ENCODE results near the gene NLRC4. TPM values are rescaled to one million over a fixed set of nuclear protein-coding genes. Genes with fewer than 3 reads are reported as not detected.

Gene NLRC4
- total and polyA plus RNA-seq, 9 of the 15 experiments (the other 6 are each of a cell fraction or from before 2014, with no cell fraction given), result 0.03 to 0.18 (median 0.06) TPM; not detected in 2

DNA sequence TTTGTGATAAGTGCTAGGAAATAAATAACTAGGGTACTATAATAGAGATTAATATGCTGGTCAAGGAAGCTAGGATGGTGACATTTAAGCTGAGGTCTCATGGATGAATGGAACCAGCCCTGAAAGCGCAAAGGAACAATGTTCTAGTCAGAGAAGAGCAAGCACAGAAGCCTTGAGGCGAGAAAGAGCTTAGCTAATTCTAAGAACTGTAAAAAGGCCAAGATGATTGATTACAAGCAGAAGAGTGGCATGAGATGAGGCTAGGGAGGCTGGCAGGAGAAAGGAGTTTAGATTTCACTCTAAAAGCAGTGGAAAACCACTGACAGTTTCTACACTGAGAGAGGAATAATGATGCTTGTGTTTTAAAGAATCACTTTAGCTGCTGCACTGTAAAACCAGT lies 9.6 kb upstream of the NLRC4 start:
- H2AFZ ChIP-seq (ENCODE audit: low read depth, low read length), result peak overlapping the region; percentile 57
- no peaks in the 10 kb centered on the region for H3K27me3 ChIP-seq (ENCODE audit: control insufficient read depth in 2 of 2, insufficient read depth in 2 of 2, low read length in 2 of 2)
- no peaks in the 10 kb centered on the region for H3K9me3 ChIP-seq (replicated peaks; ENCODE audit: control insufficient read depth, insufficient read depth, low read depth, low read length)
- peak overlapping the region in 1 of 2 experiments; percentile 22; a peak in 1 of 4 replicates for H3K9ac ChIP-seq (ENCODE audit: insufficient read depth in 1 of 2, low read depth in 2 of 2, low read length in 2 of 2)
- POLR2A ChIA-PET, result interaction anchor here (1.0 to 1.4 kb wide), 2 partner anchors 15 to 108 kb away, joined by 3 read pairs; partner anchors contain the start of gene SLC30A6
- intact Hi-C loops (cut with micrococcal nuclease), result no loop called here
- DNase-seq (ENCODE audit: extremely low read depth in 1 of 4, low spot score in 3 of 4) (no peak), FAIRE-seq (no peak), ATAC-seq (no peak)
- 45% methylated on average over 2 of the region's 2 CpGs for WGBS (ENCODE audit: insufficient coverage, low coverage, missing lambda C conversion rate)
- H3K79me2 ChIP-seq (ENCODE audit: control insufficient read depth, insufficient read depth, low read length), result peaks cover 16% of the 10 kb centered on the region
- CTCF ChIA-PET (ENCODE audit: low intra/inter-chr PET ratio), result no interaction called here
- TF ChIP-seq XRCC5 (IDR thresholded peaks at IDR 0.05; ENCODE audit: low read depth, low read length) (no peak), DIDO1 (tag; IDR thresholded peaks at IDR 0.05; ENCODE audit: low read depth) (no peak), ZNF143 (CRISPR knock-in tag; IDR thresholded peaks at IDR 0.05) (no peak), MEIS2 (IDR thresholded peaks at IDR 0.05; ENCODE audit: partially characterized antibody) (peak; percentile 78), PBX2 (CRISPR knock-in tag; IDR thresholded peaks at IDR 0.05; ENCODE audit: low read depth) (no peak), PBX2 (tag; conservative IDR thresholded peaks at IDR 0.05; ENCODE audit: low read depth) (peak; percentile 86), TRIM24 (IDR thresholded peaks at IDR 0.05) (no peak), NR2C2 (CRISPR knock-in tag; IDR thresholded peaks at IDR 0.05) (no peak), NR2C2 (tag; IDR thresholded peaks at IDR 0.05) (no peak), TCF7L2 (IDR thresholded peaks at IDR 0.05; ENCODE audit: low read depth, low read length) (no peak), HIVEP1 (CRISPR knock-in tag; IDR thresholded peaks at IDR 0.05) (no peak), ZNF766 (CRISPR knock-in tag; conservative IDR thresholded peaks at IDR 0.05) (no peak), SNIP1 (IDR thresholded peaks at IDR 0.05; ENCODE audit: low read depth) (no peak), RB1 (IDR thresholded peaks at IDR 0.05; ENCODE audit: low read depth) (no peak)
- TF ChIP-seq, protein P1, sequence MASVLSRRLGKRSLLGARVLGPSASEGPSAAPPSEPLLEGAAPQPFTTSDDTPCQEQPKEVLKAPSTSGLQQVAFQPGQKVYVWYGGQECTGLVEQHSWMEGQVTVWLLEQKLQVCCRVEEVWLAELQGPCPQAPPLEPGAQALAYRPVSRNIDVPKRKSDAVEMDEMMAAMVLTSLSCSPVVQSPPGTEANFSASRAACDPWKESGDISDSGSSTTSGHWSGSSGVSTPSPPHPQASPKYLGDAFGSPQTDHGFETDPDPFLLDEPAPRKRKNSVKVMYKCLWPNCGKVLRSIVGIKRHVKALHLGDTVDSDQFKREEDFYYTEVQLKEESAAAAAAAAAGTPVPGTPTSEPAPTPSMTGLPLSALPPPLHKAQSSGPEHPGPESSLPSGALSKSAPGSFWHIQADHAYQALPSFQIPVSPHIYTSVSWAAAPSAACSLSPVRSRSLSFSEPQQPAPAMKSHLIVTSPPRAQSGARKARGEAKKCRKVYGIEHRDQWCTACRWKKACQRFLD (CRISPR knock-in tag; IDR thresholded peaks at IDR 0.05), result no peak
- TF ChIP-seq, protein P2, sequence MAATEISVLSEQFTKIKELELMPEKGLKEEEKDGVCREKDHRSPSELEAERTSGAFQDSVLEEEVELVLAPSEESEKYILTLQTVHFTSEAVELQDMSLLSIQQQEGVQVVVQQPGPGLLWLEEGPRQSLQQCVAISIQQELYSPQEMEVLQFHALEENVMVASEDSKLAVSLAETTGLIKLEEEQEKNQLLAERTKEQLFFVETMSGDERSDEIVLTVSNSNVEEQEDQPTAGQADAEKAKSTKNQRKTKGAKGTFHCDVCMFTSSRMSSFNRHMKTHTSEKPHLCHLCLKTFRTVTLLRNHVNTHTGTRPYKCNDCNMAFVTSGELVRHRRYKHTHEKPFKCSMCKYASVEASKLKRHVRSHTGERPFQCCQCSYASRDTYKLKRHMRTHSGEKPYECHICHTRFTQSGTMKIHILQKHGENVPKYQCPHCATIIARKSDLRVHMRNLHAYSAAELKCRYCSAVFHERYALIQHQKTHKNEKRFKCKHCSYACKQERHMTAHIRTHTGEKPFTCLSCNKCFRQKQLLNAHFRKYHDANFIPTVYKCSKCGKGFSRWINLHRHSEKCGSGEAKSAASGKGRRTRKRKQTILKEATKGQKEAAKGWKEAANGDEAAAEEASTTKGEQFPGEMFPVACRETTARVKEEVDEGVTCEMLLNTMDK (IDR thresholded peaks at IDR 0.05; ENCODE audit: borderline replicate concordance, insufficient read depth, low read depth, low read length, poor library complexity, severe bottlenecking), result no peak
- TF ChIP-seq, protein P3, sequence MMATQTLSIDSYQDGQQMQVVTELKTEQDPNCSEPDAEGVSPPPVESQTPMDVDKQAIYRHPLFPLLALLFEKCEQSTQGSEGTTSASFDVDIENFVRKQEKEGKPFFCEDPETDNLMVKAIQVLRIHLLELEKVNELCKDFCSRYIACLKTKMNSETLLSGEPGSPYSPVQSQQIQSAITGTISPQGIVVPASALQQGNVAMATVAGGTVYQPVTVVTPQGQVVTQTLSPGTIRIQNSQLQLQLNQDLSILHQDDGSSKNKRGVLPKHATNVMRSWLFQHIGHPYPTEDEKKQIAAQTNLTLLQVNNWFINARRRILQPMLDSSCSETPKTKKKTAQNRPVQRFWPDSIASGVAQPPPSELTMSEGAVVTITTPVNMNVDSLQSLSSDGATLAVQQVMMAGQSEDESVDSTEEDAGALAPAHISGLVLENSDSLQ (IDR thresholded peaks at IDR 0.05), result peak; percentile 77
- no peaks in the 10 kb centered on the region for H3K9me1 ChIP-seq (ENCODE audit: control insufficient read depth, insufficient read depth, low read length)
- no peaks in the 10 kb centered on the region for H4K20me1 ChIP-seq (replicated peaks; ENCODE audit: control insufficient read depth, insufficient read depth, low read length)
- no peak overlapping the region for H3K4me2 ChIP-seq (ENCODE audit: insufficient read depth, low read length)
- peaks cover 11 to 14% of the 10 kb centered on the region in 2 experiments; a peak in 4 of 5 replicates for H3K4me1 ChIP-seq (replicated peaks in 1 of 2; ENCODE audit: control insufficient read depth in 2 of 2, insufficient read depth in 2 of 2, low read length in 2 of 2)
- BruUV-seq (replicated peaks), result no TSS peak
- in situ Hi-C loops (cut with MboI), result no loop called here
- H3K4me3 ChIP-seq, result no peak overlapping the region
- H3K36me3 ChIP-seq (ENCODE audit: control insufficient read depth, insufficient read depth, low read length), result no peaks in the 10 kb centered on the region
- no peak overlapping the region for H3K27ac ChIP-seq (ENCODE audit: extremely low read depth, low read depth, low read length)
